Endothelial cell of umbilical vein (primary cell): ENCODE measurements around the gene PHLPP2. TPM values are rescaled to one million over a fixed set of nuclear protein-coding genes. Genes with fewer than 3 reads are reported as not detected.
A peak's percentile ranks its signal among the peaks of the same experiment; 100 is the strongest.

Source experiments
- BruUV-seq: library from RNA; stranded (reverse); fragments of 400-500 nt; replicated peaks from 2 replicates; lab custom pipeline; 2021; lab: Mats Ljungman, UMichigan
- CTCF ChIA-PET: fragments of 300-600, 350-600 bp; sonication (Branson Sonifier 250); formaldehyde crosslinking; loops from one replicate; lab custom pipeline; 2021; ENCODE audit warnings: antibody characterized with exemption, inconsistent platforms; lab: Charles Lee
- POLR2A ChIA-PET: fragments of 300-600, 350-600 bp; sonication (Branson Sonifier 250); formaldehyde crosslinking; loops from one replicate; lab custom pipeline; 2021; ENCODE audit warnings: antibody characterized with exemption, inconsistent platforms; lab: Charles Lee
- DNase-seq: peaks from one replicate; pipeline ENCODE4 v3.0.0-alpha.2; 2011; ENCODE audit warnings: low read depth, low spot score
- FAIRE-seq: peaks from 2 replicates; lab custom pipeline; 2011; peaks lifted over from hg19 to GRCh38; lab: Jason Lieb, UNC
- H2AFZ ChIP-seq: 2 replicates; pipeline ENCODE4 v1.6.0; 2012; ENCODE audit warnings: low read depth, low read length, control low read depth, inconsistent platforms
- H3K27ac ChIP-seq: 2 replicates; pipeline ENCODE4 v1.5.1; 2011; ENCODE audit warnings: low read depth, mild to moderate bottlenecking, control low read depth, low read length, moderate library complexity; ENCODE audit not compliant: insufficient read depth
- H3K27me3 ChIP-seq, 2 experiments: 2 replicates each; pipeline versions ENCODE4 v1.6.0 to v1.6.1; 2011; ENCODE audit warnings: low read length in 2 of 2, mixed read lengths in 1 of 2; ENCODE audit not compliant: control insufficient read depth in 2 of 2, insufficient read depth in 2 of 2
- H3K36me3 ChIP-seq, 2 experiments: 2 replicates in 1 of 2; 3 replicates in 1 of 2; pipeline ENCODE4 v1.5.1; 2011; ENCODE audit warnings: low read length in 2 of 2, mild to moderate bottlenecking in 1 of 2, moderate library complexity in 1 of 2; ENCODE audit not compliant: control insufficient read depth in 2 of 2, insufficient read depth in 2 of 2; ENCODE audit errors: extremely low read depth in 1 of 2
- H3K4me1 ChIP-seq: 3 replicates; pipeline ENCODE4 v1.5.1; 2011; ENCODE audit warnings: mild to moderate bottlenecking, low read length; ENCODE audit not compliant: control insufficient read depth, insufficient read depth; ENCODE audit errors: extremely low read depth
- H3K4me2 ChIP-seq: 2 replicates; pipeline ENCODE4 v1.6.1; 2011; ENCODE audit warnings: low read length, control low read depth, mixed read lengths; ENCODE audit not compliant: insufficient read depth
- H3K4me3 ChIP-seq, 3 experiments: fragments of 200-600 bp in 1 of 3; sonication (generic), shearing (Covaris generic) in 1 of 3; replicated peaks in 1 of 3; 2 replicates each; pipeline ENCODE4 v1.5.1; 2011 to 2016; ENCODE audit warnings: control low read depth in 3 of 3, low read length in 3 of 3, mild to moderate bottlenecking in 2 of 3, inconsistent platforms in 1 of 3, low read depth in 1 of 3, moderate library complexity in 1 of 3; ENCODE audit not compliant: insufficient read depth in 1 of 3
- H3K79me2 ChIP-seq: 2 replicates; pipeline ENCODE4 v1.6.0; 2012; ENCODE audit warnings: low read length, inconsistent platforms; ENCODE audit not compliant: control insufficient read depth, insufficient read depth
- H3K9ac ChIP-seq: replicated peaks from 2 replicates; pipeline ENCODE3; 2011; ENCODE audit warnings: low read length, control low read depth; ENCODE audit not compliant: insufficient read depth; ENCODE audit errors: extremely low read depth
- H3K9me1 ChIP-seq: replicated peaks from 3 replicates; pipeline ENCODE4 v1.6.0; 2011; ENCODE audit warnings: mild to moderate bottlenecking, low read length; ENCODE audit not compliant: control insufficient read depth, insufficient read depth; ENCODE audit errors: extremely low read depth
- H3K9me3 ChIP-seq: replicated peaks from 2 replicates; pipeline ENCODE4 v1.5.1; 2012; ENCODE audit warnings: low read length, inconsistent platforms; ENCODE audit not compliant: control insufficient read depth, insufficient read depth
- H4K20me1 ChIP-seq: replicated peaks from 2 replicates; pipeline ENCODE3; 2011; ENCODE audit warnings: mild to moderate bottlenecking, low read length; ENCODE audit not compliant: control insufficient read depth, insufficient read depth; ENCODE audit errors: extremely low read depth
- CTCF ChIP-seq, 2 donors: IDR thresholded peaks; 1 replicate in 1 of 2; 2 replicates in 1 of 2; pipeline ENCODE4 v1.5.1; 2011; ENCODE audit warnings: low read length in 2 of 2, mild to moderate bottlenecking in 2 of 2, moderate library complexity in 2 of 2, control low read depth in 1 of 2, inconsistent platforms in 1 of 2, low read depth in 1 of 2; ENCODE audit not compliant: insufficient read depth in 1 of 2; ENCODE audit errors: extremely low read depth in 1 of 2
- EZH2 ChIP-seq: IDR thresholded peaks from 2 replicates; pipeline ENCODE4 v1.6.1; 2012; ENCODE audit warnings: borderline replicate concordance, low read depth, mild to moderate bottlenecking, moderate library complexity, low read length, inconsistent platforms; ENCODE audit not compliant: severe bottlenecking
- FOS ChIP-seq: IDR thresholded peaks from 2 replicates; pipeline ENCODE4 v1.6.1; 2011; ENCODE audit warnings: mild to moderate bottlenecking, low read length, moderate library complexity, borderline replicate concordance; ENCODE audit not compliant: insufficient read depth
- GATA2 ChIP-seq: IDR thresholded peaks from 2 replicates; pipeline ENCODE4 v1.7.0; 2011; ENCODE audit warnings: low read depth, mild to moderate bottlenecking, moderate library complexity, mixed read lengths, low read length; ENCODE audit not compliant: insufficient read length, insufficient read depth
- JUN ChIP-seq: IDR thresholded peaks from 2 replicates; pipeline ENCODE4 v1.6.1; 2011; ENCODE audit warnings: borderline replicate concordance, low read depth; ENCODE audit not compliant: insufficient read length, insufficient read depth
- MAX ChIP-seq: IDR thresholded peaks from 2 replicates; pipeline ENCODE4 v1.6.1; 2011; ENCODE audit not compliant: insufficient read depth, insufficient read length
- MYC ChIP-seq: IDR thresholded peaks from one replicate; pipeline ENCODE4 v1.6.1; 2011; ENCODE audit warnings: mild to moderate bottlenecking, low read depth, low read length
- POLR2A ChIP-seq: IDR thresholded peaks from 2 replicates; pipeline ENCODE4 v1.6.1; 2012; ENCODE audit warnings: low read depth, mild to moderate bottlenecking, control low read depth, low read length
- POLR2AphosphoS5 ChIP-seq: IDR thresholded peaks from 2 replicates; pipeline ENCODE4 v1.6.1; 2012; ENCODE audit warnings: low read depth, mild to moderate bottlenecking, control low read depth, low read length, moderate library complexity; ENCODE audit not compliant: insufficient read depth
- dilution Hi-C: fragments of 300-500 bp; cut with MboI; formaldehyde crosslinking; loops from one replicate; pipeline ENCODE4 v1.15.0; 2019; ENCODE audit warnings: low sequenced_read_pairs; ENCODE audit not compliant: extremely low pct_ligation_motif_present
- intact Hi-C: fragments of 100-400 bp; cut with micrococcal nuclease; formaldehyde crosslinking; loops from one replicate; pipeline ENCODE4 v1.10.0; 2022
- polyA plus RNA-seq, 4 experiments: library from polyadenylated mRNA; depleted of rRNA in 3 of 4; stranded (reverse) in 3 of 4; unstranded in 1 of 4; fragments of >200 nt; gene quantifications; 2 replicates each; pipeline versions ENCODE4 v1.2.1 to v1.2.3, GENCODE V29; 2011 to 2012; ENCODE audit warnings: missing spikeins in 1 of 4
- total RNA-seq: library from RNA; stranded (reverse); gene quantifications from 2 replicates; pipeline ENCODE4 v1.2.3, GENCODE V29; 2021

The PHLPP2 gene
- total and polyA plus RNA-seq, 2 donors (not counting 3 experiments of a cell fraction or from before 2014, with no cell fraction given): 4.1 to 8.0 TPM

GRCh38 chr16:71723537-71724319, 773 bp downstream of the PHLPP2 start:
- FAIRE-seq (no peak), DNase-seq (peak; percentile 75)
- dilution Hi-C loops (no loop called here), intact Hi-C loops (loop anchor here (1.0 to 10.0 kb wide), 4 partner anchors 85 to 371 kb away; partner anchors contain the start of genes AP1G1, DHX38, IST1 and TXNL4B)
- H3K9me1 ChIP-seq: no peaks in the 10 kb centered on the region
- H3K4me3 ChIP-seq: peak overlapping the region; percentile 72 to 87 (median 74)
- CTCF ChIA-PET: interaction anchor here (1.0 to 1.2 kb wide), 2 partner anchors 14 to 238 kb away, joined by 3 to 5 read pairs; no protein-coding TSS in a partner anchor
- H3K79me2 ChIP-seq: peaks cover 19% of the 10 kb centered on the region
- peak overlapping the region; percentile 70 for H3K27ac ChIP-seq
- peak overlapping the region; percentile 81 for H3K9ac ChIP-seq
- H3K4me2 ChIP-seq: peak overlapping the region; percentile 93
- H3K36me3 ChIP-seq: no peaks in the 10 kb centered on the region
- BruUV-seq: no TSS peak
- peak overlapping the region; percentile 99 for H2AFZ ChIP-seq
- no peaks in the 10 kb centered on the region for H3K27me3 ChIP-seq
- H3K4me1 ChIP-seq: peaks cover 13% of the 10 kb centered on the region
- no peaks in the 10 kb centered on the region for H3K9me3 ChIP-seq
- POLR2A ChIA-PET: no interaction called here
- TF ChIP-seq POLR2AphosphoS5: peak; percentile 78
- TF ChIP-seq EZH2: no peak
- peak; percentile 52 for TF ChIP-seq POLR2A
- no peaks in the 10 kb centered on the region for H4K20me1 ChIP-seq

GRCh38 chr16:71722801-71723536, 1.5 kb downstream of the PHLPP2 start:
- Histone ChIP-seq H4K20me1 (no peaks in the 10 kb centered on the region), H3K4me2 (peak overlapping the region; percentile 77), H3K9ac (peak overlapping the region; percentile 81), H3K27me3 (no peaks in the 10 kb centered on the region), H3K9me3 (no peaks in the 10 kb centered on the region), H3K27ac (peak overlapping the region; percentile 70), H3K36me3 (no peaks in the 10 kb centered on the region), H3K9me1 (no peaks in the 10 kb centered on the region), H2AFZ (peak overlapping the region; percentile 91), H3K4me3 (peak overlapping the region; percentile 43 to 87 (median 72)), H3K79me2 (peaks cover 21% of the 10 kb centered on the region), H3K4me1 (peaks cover 13% of the 10 kb centered on the region)
- intact Hi-C loops: loop anchor here (2.0 to 10.0 kb wide), 3 partner anchors 159 to 372 kb away; partner anchors contain the start of genes DHX38, IST1, TXNL4B and ZNF821
- POLR2A ChIA-PET: no interaction called here
- no peak for TF ChIP-seq EZH2
- TF ChIP-seq MAX: no peak
- TF ChIP-seq POLR2A: no peak
- no peak for TF ChIP-seq GATA2
- no peak for TF ChIP-seq JUN
- no peak for TF ChIP-seq FOS
- TF ChIP-seq CTCF (IDR thresholded peaks at IDR 0.05; ENCODE audit: extremely low read depth in 1 of 2, insufficient read depth in 1 of 2, low read depth in 1 of 2, low read length in 2 of 2): no peak
- TF ChIP-seq POLR2AphosphoS5: no peak
- TF ChIP-seq MYC: no peak
- CTCF ChIA-PET: interaction anchor here (1.0 to 1.2 kb wide), 2 partner anchors 14 to 239 kb away, joined by 3 to 5 read pairs; no protein-coding TSS in a partner anchor
- dilution Hi-C loops: no loop called here
- no TSS peak for BruUV-seq
- FAIRE-seq (peak; percentile 63), DNase-seq (peak; percentile 71)
